Vagina (tissue), 2 donors: ENCODE measurements around the gene POLD1. TPM values are rescaled to one million over a fixed set of nuclear protein-coding genes. Genes with fewer than 3 reads are reported as not detected.

Source experiments
- DNase-seq, 2 donors: peaks; one replicate each; pipeline ENCODE4 v3.0.0-alpha.2; 2017; ENCODE audit errors: extremely low spot score in 2 of 2
- H3K27ac ChIP-seq: fragments of 200-600 bp; sonication (generic); one replicate; pipeline ENCODE4 v1.5.1; 2019
- H3K27me3 ChIP-seq: fragments of 200-600 bp; sonication (generic); one replicate; pipeline ENCODE4 v1.5.1; 2019
- H3K36me3 ChIP-seq, 2 donors: fragments of 200-600 bp; sonication (generic); one replicate each; pipeline ENCODE4 v1.5.1; 2017 to 2019
- H3K4me1 ChIP-seq: fragments of 200-600 bp; sonication (generic); one replicate; pipeline ENCODE4 v1.5.1; 2019
- H3K4me3 ChIP-seq, 2 donors: fragments of 200-600 bp; sonication (generic); 1 replicate in 1 of 2; 2 replicates in 1 of 2; pipeline ENCODE4 v1.5.1; 2016 to 2019
- H3K9me3 ChIP-seq: fragments of 200-600 bp; sonication (generic); one replicate; pipeline ENCODE4 v1.5.1; 2019
- CTCF ChIP-seq, 3 experiments: fragments of 450-650 bp in 2 of 3; fragments of 200-600 bp in 1 of 3; sonication (generic) in 1 of 3; IDR thresholded peaks; one replicate each; pipeline ENCODE4 v1.5.1; 2017 to 2019; ENCODE audit warnings: antibody characterized with exemption in 3 of 3, mild to moderate bottlenecking in 2 of 3, moderate library complexity in 2 of 3
- POLR2A ChIP-seq, 2 donors: fragments of 450-650 bp; IDR thresholded peaks; one replicate each; pipeline ENCODE4 v1.6.1; 2017; ENCODE audit warnings: antibody characterized with exemption in 2 of 2, mild to moderate bottlenecking in 2 of 2, moderate library complexity in 2 of 2
- POLR2AphosphoS5 ChIP-seq, 2 donors: sonication (generic); formaldehyde crosslinking; IDR thresholded peaks; one replicate each; pipeline ENCODE4 v1.9.0; 2017; ENCODE audit warnings: antibody characterized with exemption in 2 of 2, mild to moderate bottlenecking in 2 of 2, low read depth in 1 of 2; ENCODE audit not compliant: insufficient read depth in 1 of 2
- intact Hi-C: fragments of 100-400 bp; cut with DNase I; formaldehyde crosslinking; loops from one replicate; pipeline ENCODE4 v1.15.1; 2023
- total RNA-seq: library from RNA; depleted of rRNA; stranded (reverse); fragments of >200 nt; gene quantifications from one replicate; pipeline ENCODE4 v1.2.3, GENCODE V29; 2016

The POLD1 gene
- total RNA-seq, 1 donor from 2014 or later, result 16.7 TPM

- Histone ChIP-seq H3K4me3 (no peak overlapping the region), H3K4me1 (no peaks in the 10 kb centered on the region), H3K27ac (no peak overlapping the region), H3K36me3 (no peaks in the 10 kb centered on the region), H3K27me3 (no peaks in the 10 kb centered on the region), H3K9me3 (no peaks in the 10 kb centered on the region)
- DNase-seq, result no peak
- intact Hi-C loops, result no loop called here
- TF ChIP-seq CTCF (IDR thresholded peaks at IDR 0.05) (no peak), POLR2A (IDR thresholded peaks at IDR 0.05) (no peak)
Observed at GRCh38 chr19:50464348-50464747, 80.2 kb downstream of the POLD1 start.

DNA sequence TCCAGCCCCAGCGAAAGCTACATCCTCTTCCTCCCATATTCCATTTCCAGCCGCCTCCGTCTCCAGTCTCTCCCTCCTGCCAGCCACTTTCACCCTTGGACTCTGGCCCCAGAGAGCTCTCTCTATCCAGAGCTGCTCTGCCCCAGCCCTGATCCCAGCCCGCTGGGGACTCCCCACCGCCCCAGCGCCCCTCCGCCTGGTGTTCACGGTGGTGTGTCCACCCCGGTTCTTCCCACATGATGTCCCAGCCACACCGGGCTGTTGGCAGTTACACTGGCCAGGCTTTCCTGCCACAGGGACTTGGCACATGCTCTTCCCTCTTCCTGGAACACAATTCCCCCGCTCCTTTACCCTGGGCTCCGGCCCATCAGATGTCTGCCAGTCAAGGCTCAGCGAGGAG is 80.9 kb downstream of the POLD1 start:
- no peak for TF ChIP-seq POLR2A (IDR thresholded peaks at IDR 0.05)
- no peak for TF ChIP-seq POLR2AphosphoS5 (IDR thresholded peaks at IDR 0.05; ENCODE audit: insufficient read depth in 1 of 2, low read depth in 1 of 2)
- TF ChIP-seq CTCF (IDR thresholded peaks at IDR 0.05), result no peak
- no peaks in the 10 kb centered on the region for H3K9me3 ChIP-seq
- H3K4me3 ChIP-seq, result no peak overlapping the region
- no peaks in the 10 kb centered on the region for H3K36me3 ChIP-seq
- DNase-seq, result no peak
- H3K27me3 ChIP-seq, result no peaks in the 10 kb centered on the region
- H3K27ac ChIP-seq, result no peak overlapping the region
- H3K4me1 ChIP-seq, result no peaks in the 10 kb centered on the region
- intact Hi-C loops, result no loop called here

- Histone ChIP-seq H3K9me3 (no peaks in the 10 kb centered on the region), H3K27me3 (no peaks in the 10 kb centered on the region), H3K27ac (no peak overlapping the region), H3K4me3 (no peak overlapping the region), H3K4me1 (no peaks in the 10 kb centered on the region), H3K36me3 (no peaks in the 10 kb centered on the region)
- no peak for DNase-seq
- TF ChIP-seq POLR2AphosphoS5 (IDR thresholded peaks at IDR 0.05; ENCODE audit: insufficient read depth in 1 of 2, low read depth in 1 of 2) (no peak), POLR2A (IDR thresholded peaks at IDR 0.05) (no peak), CTCF (IDR thresholded peaks at IDR 0.05) (no peak)
- intact Hi-C loops, result no loop called here
Observed at GRCh38 chr19:50465986-50466705, 82.0 kb downstream of the POLD1 start.

- no peak for TF ChIP-seq CTCF (IDR thresholded peaks at IDR 0.05)
- TF ChIP-seq POLR2A (IDR thresholded peaks at IDR 0.05), result no peak
- TF ChIP-seq POLR2AphosphoS5 (IDR thresholded peaks at IDR 0.05; ENCODE audit: insufficient read depth in 1 of 2, low read depth in 1 of 2), result no peak
- Histone ChIP-seq H3K4me1 (no peaks in the 10 kb centered on the region), H3K9me3 (no peaks in the 10 kb centered on the region), H3K4me3 (no peak overlapping the region), H3K27ac (no peak overlapping the region), H3K36me3 (no peaks in the 10 kb centered on the region), H3K27me3 (no peaks in the 10 kb centered on the region)
- intact Hi-C loops, result no loop called here
- no peak for DNase-seq
Observed at GRCh38 chr19:50466706-50467039, 82.5 kb downstream of the POLD1 start.

- TF ChIP-seq CTCF (IDR thresholded peaks at IDR 0.05), result no peak
- TF ChIP-seq POLR2AphosphoS5 (IDR thresholded peaks at IDR 0.05; ENCODE audit: insufficient read depth in 1 of 2, low read depth in 1 of 2), result no peak
- TF ChIP-seq POLR2A (IDR thresholded peaks at IDR 0.05), result no peak
- intact Hi-C loops, result no loop called here
- Histone ChIP-seq H3K9me3 (no peaks in the 10 kb centered on the region), H3K36me3 (no peaks in the 10 kb centered on the region), H3K27me3 (no peaks in the 10 kb centered on the region), H3K27ac (no peak overlapping the region), H3K4me1 (no peaks in the 10 kb centered on the region), H3K4me3 (no peak overlapping the region)
- DNase-seq, result no peak
Observed at GRCh38 chr19:50467566-50467965, 83.4 kb downstream of the POLD1 start.
